Panc1 (cell line): Measurements from ENCODE around the gene TMTC2. TPM values are rescaled to one million over a fixed set of nuclear protein-coding genes. Genes with fewer than 3 reads are reported as not detected.

Experiments used
- ATAC-seq: fragments of 200-7000 bp; cut with Tn5 transposase; 2 replicates; pipeline ENCODE4 v1.9.1; 2020; ENCODE audit warnings: mild to moderate bottlenecking, moderate library complexity
- BruUV-seq: library from RNA; stranded (reverse); fragments of 400-500 nt; replicated peaks from 2 replicates; lab custom pipeline; 2021; lab: Mats Ljungman, UMichigan
- CTCF ChIA-PET: fragments of 300-600 bp; sonication (Branson Sonifier 250); formaldehyde crosslinking; loops from one replicate; lab custom pipeline; 2022; ENCODE audit warnings: antibody characterized with exemption; lab: Charles Lee
- POLR2A ChIA-PET: fragments of 300-600 bp; sonication (Branson Sonifier 250); formaldehyde crosslinking; loops from one replicate; lab custom pipeline; 2022; ENCODE audit warnings: antibody characterized with exemption; lab: Charles Lee
- DNase-seq: peaks from one replicate; pipeline ENCODE4 v3.0.0-alpha.2; 2010; ENCODE audit warnings: low read depth, low spot score
- H3K27ac ChIP-seq: 2 replicates; pipeline ENCODE4 v1.5.1; 2011; ENCODE audit warnings: mild to moderate bottlenecking, low read length, inconsistent platforms
- H3K27me3 ChIP-seq: fragments of 200-500 bp; sonication (Bioruptor generic); 2 replicates; pipeline ENCODE4 v1.6.0; 2014; ENCODE audit warnings: low read length, inconsistent platforms; ENCODE audit not compliant: control insufficient read depth, insufficient read depth
- H3K36me3 ChIP-seq: fragments of 200-500 bp; sonication (Bioruptor generic); 2 replicates; pipeline ENCODE4 v1.5.1; 2014; ENCODE audit warnings: inconsistent platforms, mild to moderate bottlenecking, low read length, moderate library complexity; ENCODE audit not compliant: control insufficient read depth, insufficient read depth
- H3K4me1 ChIP-seq: 2 replicates; pipeline ENCODE4 v1.5.1; 2011; ENCODE audit warnings: inconsistent platforms, mild to moderate bottlenecking, low read length, moderate library complexity; ENCODE audit not compliant: control insufficient read depth, insufficient read depth
- H3K4me3 ChIP-seq, 2 experiments: 2 replicates each; pipeline ENCODE4 v1.5.1; 2011 to 2012; ENCODE audit warnings: low read depth in 2 of 2, low read length in 2 of 2, mild to moderate bottlenecking in 2 of 2, inconsistent platforms in 1 of 2, moderate library complexity in 1 of 2
- H3K9me3 ChIP-seq: fragments of 200-500 bp; sonication (Bioruptor generic); 2 replicates; pipeline ENCODE4 v1.5.1; 2014; ENCODE audit warnings: low read depth, mild to moderate bottlenecking, inconsistent platforms, low read length, moderate library complexity; ENCODE audit not compliant: control insufficient read depth, insufficient read depth
- CTCF ChIP-seq: fragments of 450-650 bp; IDR thresholded peaks from 2 replicates; pipeline ENCODE4 v1.5.1; 2017; ENCODE audit warnings: mild to moderate bottlenecking
- POLR2AphosphoS5 ChIP-seq: IDR thresholded peaks from 2 replicates; pipeline ENCODE4 v1.6.1; 2012; ENCODE audit warnings: mild to moderate bottlenecking, low read depth, low read length, moderate library complexity
- SIN3A ChIP-seq: IDR thresholded peaks from 2 replicates; pipeline ENCODE4 v1.6.1; 2012; ENCODE audit warnings: low read depth, mild to moderate bottlenecking, low read length, moderate library complexity, borderline replicate concordance; ENCODE audit not compliant: insufficient read depth
- TCF7L2 ChIP-seq: IDR thresholded peaks from 2 replicates; pipeline ENCODE4 v1.6.1; 2011; ENCODE audit warnings: mild to moderate bottlenecking, low read depth, low read length, inconsistent platforms
- in situ Hi-C: cut with HindIII; loops from 2 replicates; pipeline ENCODE4 v1.10.0; 2016; ENCODE audit warnings: low sequenced_read_pairs, low pct_unique_long_range_greater_than_20kb
- intact Hi-C: fragments of 100-400 bp; cut with micrococcal nuclease; formaldehyde crosslinking; loops from one replicate; pipeline ENCODE4 v1.10.0; 2022; ENCODE audit not compliant: unreplicated experiment
- total RNA-seq: library from RNA; stranded (reverse); gene quantifications from one replicate; pipeline ENCODE4 v1.2.1, GENCODE V29; 2021; ENCODE audit not compliant: unreplicated experiment
- TF ChIP-seq, protein P1 (sequence below), 2 experiments: IDR thresholded peaks; 2 replicates each; pipeline ENCODE4 v1.6.1; 2011 to 2012; ENCODE audit warnings: low read depth in 2 of 2, control low read depth in 1 of 2, low read length in 1 of 2, mild to moderate bottlenecking in 1 of 2, moderate library complexity in 1 of 2; ENCODE audit not compliant: insufficient read depth in 1 of 2

TMTC2 gene
- total RNA-seq, 1 experiment from 2014 or later: 5.7 TPM

GRCh38 chr12:82898441-82898840 lies 211.7 kb downstream of the TMTC2 start:
- BruUV-seq: no TSS peak
- Histone ChIP-seq H3K27ac (no peak overlapping the region), H3K9me3 (no peaks in the 10 kb centered on the region), H3K27me3 (no peaks in the 10 kb centered on the region), H3K4me1 (no peaks in the 10 kb centered on the region), H3K4me3 (no peak overlapping the region), H3K36me3 (no peaks in the 10 kb centered on the region)
- intact Hi-C loops (no loop called here), in situ Hi-C loops (no loop called here)
- POLR2A ChIA-PET: no interaction called here
- TF ChIP-seq CTCF (no peak), TCF7L2 (no peak), POLR2AphosphoS5 (no peak), SIN3A (no peak)
- TF ChIP-seq, protein P1, sequence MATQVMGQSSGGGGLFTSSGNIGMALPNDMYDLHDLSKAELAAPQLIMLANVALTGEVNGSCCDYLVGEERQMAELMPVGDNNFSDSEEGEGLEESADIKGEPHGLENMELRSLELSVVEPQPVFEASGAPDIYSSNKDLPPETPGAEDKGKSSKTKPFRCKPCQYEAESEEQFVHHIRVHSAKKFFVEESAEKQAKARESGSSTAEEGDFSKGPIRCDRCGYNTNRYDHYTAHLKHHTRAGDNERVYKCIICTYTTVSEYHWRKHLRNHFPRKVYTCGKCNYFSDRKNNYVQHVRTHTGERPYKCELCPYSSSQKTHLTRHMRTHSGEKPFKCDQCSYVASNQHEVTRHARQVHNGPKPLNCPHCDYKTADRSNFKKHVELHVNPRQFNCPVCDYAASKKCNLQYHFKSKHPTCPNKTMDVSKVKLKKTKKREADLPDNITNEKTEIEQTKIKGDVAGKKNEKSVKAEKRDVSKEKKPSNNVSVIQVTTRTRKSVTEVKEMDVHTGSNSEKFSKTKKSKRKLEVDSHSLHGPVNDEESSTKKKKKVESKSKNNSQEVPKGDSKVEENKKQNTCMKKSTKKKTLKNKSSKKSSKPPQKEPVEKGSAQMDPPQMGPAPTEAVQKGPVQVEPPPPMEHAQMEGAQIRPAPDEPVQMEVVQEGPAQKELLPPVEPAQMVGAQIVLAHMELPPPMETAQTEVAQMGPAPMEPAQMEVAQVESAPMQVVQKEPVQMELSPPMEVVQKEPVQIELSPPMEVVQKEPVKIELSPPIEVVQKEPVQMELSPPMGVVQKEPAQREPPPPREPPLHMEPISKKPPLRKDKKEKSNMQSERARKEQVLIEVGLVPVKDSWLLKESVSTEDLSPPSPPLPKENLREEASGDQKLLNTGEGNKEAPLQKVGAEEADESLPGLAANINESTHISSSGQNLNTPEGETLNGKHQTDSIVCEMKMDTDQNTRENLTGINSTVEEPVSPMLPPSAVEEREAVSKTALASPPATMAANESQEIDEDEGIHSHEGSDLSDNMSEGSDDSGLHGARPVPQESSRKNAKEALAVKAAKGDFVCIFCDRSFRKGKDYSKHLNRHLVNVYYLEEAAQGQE (IDR thresholded peaks at IDR 0.05; ENCODE audit: insufficient read depth in 1 of 2, low read depth in 2 of 2, low read length in 1 of 2): no peak
- CTCF ChIA-PET: no interaction called here
- ATAC-seq (no peak), DNase-seq (no peak)

DNA sequence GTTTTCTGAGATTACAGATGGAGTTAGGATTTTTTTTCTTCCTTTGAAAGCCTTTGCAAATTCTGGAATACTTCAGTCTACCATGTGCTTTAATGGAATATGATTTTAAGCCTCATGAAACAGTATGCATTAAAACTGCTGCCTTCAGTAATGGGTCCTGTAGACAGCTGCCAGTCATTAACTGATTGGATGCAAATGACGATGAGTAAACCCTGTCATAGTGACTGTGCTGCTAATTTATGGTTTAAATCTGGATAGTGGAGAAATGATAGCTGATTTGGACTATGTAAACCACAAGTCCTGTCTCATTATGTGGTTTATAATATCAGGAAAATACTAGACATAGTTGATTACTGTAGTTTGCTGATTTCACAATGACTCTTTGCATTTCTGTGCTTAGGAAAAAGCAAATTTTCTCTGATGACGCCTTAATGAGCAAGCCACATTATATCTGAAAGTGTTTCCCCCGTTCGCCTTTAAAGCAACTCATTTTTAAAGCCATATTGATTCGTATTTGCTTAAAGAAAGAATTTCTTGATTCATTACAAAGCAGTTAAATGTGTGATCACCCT lies 217.6 kb downstream of the TMTC2 start:
- Histone ChIP-seq H3K27ac (no peak overlapping the region), H3K9me3 (no peaks in the 10 kb centered on the region), H3K36me3 (no peaks in the 10 kb centered on the region), H3K27me3 (no peaks in the 10 kb centered on the region), H3K4me3 (no peak overlapping the region), H3K4me1 (no peaks in the 10 kb centered on the region)
- POLR2A ChIA-PET: no interaction called here
- in situ Hi-C loops: no loop called here
- no peak for DNase-seq
- CTCF ChIA-PET: interaction anchor here (0.5 kb wide), 1 partner anchor 188 kb away, joined by 5 read pairs; no protein-coding TSS in a partner anchor
- no TSS peak for BruUV-seq
- ATAC-seq: no peak
- intact Hi-C loops: no loop called here
- TF ChIP-seq TCF7L2 (no peak), POLR2AphosphoS5 (no peak), SIN3A (no peak), CTCF (no peak)
- TF ChIP-seq, protein P1 (IDR thresholded peaks at IDR 0.05; ENCODE audit: insufficient read depth in 1 of 2, low read depth in 2 of 2, low read length in 1 of 2): no peak
